ENCODE measurements around the gene CNOT6L.

Gene CNOT6L

DNA sequence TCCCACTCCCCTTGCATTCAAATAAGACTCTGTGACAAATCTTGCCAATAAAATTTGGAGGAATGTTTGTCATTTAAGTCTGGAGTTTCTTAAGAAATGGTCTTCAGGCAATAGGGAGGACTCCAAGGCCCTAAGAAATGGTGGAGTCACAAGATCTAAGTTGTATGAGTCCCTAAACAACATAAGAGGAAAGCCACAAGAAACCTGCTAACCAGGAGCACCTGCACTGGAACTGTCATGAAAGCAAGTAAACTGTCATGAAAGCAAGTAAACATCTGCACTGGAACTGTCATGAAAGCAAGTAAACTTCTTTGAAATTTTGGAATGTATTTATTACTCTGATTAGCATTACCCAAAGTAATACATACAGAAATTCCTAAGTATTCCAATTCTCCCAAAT, 3.5 kb downstream of the CNOT6L start:
- in situ Hi-C loops (cut with MboI; ENCODE audit: low sequenced_read_pairs): no loop called here
- H3K4me1 ChIP-seq: peaks cover 8% of the 10 kb centered on the region

DNA sequence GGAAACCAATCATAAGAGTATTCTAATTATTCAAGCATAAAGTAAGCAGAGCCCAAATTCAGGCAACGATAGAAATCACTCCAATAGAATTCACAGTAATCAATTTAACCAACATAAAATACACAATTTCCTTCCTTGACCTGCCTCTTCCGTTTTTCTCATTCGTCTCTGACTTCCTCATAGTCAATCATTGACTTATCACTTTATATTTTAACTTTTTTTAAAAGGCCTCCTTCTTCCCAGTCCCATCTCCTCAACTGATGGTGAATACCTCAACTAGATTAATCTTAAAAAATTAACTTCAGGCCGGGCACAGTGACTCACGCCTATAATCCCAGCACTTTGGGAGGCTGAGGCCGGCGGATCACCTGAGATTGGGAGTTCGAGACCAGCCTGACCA, 13.3 kb downstream of the CNOT6L start:
- no peaks in the 10 kb centered on the region for H3K27me3 ChIP-seq (ENCODE audit: low read depth)
- no peak for DNase-seq (ENCODE audit: low spot score in 2 of 2)
- H3K4me3 ChIP-seq: no peak overlapping the region
- H3K9me3 ChIP-seq: no peaks in the 10 kb centered on the region
- no peaks in the 10 kb centered on the region for H3K36me3 ChIP-seq (replicated peaks)
- in situ Hi-C loops (cut with MboI; ENCODE audit: low sequenced_read_pairs): no loop called here
- peaks cover 5% of the 10 kb centered on the region for H3K4me1 ChIP-seq

More for the DNA sequence above, 3.5 kb downstream of the CNOT6L start:
- Histone ChIP-seq H3K36me3 (replicated peaks) (no peaks in the 10 kb centered on the region), H3K9me3 (no peaks in the 10 kb centered on the region), H3K27me3 (ENCODE audit: low read depth) (no peaks in the 10 kb centered on the region), H3K4me3 (no peak overlapping the region)
- DNase-seq (ENCODE audit: low spot score in 2 of 2): no peak

DNA sequence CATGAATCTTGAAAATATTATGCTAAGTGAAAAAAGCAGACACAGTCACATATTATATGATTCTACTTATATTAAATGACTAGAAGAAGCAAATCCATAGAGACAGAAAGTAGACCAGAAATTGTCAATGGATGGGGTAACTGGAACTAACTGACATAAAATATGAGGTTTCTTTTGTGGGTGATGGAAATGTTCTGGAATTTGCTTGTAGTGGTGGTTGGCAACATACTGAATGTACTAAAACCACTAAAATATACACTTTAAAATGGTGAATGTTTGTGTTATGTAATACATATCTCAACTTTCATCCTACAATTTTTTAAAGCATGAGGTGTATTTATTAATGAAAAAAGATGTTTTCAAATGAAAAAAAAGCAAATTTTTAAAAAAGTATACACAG, 14.7 kb downstream of the CNOT6L start:
- no peaks in the 10 kb centered on the region for H3K36me3 ChIP-seq (replicated peaks)
- H3K4me3 ChIP-seq: no peak overlapping the region
- in situ Hi-C loops (cut with MboI; ENCODE audit: low sequenced_read_pairs): no loop called here
- no peaks in the 10 kb centered on the region for H3K9me3 ChIP-seq
- H3K4me1 ChIP-seq: peaks cover 9% of the 10 kb centered on the region
- no peak for DNase-seq (ENCODE audit: low spot score in 2 of 2)
- no peaks in the 10 kb centered on the region for H3K27me3 ChIP-seq (ENCODE audit: low read depth)

DNA sequence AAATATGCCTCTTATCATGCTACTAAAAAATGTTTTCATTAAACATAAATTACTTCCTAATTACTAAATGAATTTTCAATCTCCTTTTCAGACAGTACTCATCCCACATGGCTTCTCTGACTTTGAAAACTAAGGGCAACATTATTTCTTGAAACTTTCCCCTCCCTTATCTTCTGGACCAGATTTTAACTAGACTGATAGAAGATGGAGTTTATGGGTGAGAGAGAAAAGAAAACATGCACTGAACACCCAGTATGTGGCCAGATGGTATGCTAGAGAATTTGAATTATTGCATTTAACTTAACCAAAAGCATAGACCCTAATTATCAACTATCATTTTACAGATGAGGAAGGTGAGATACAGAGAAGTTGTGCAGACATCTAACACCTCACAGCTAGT, 16.8 kb downstream of the CNOT6L start:
- in situ Hi-C loops (cut with MboI; ENCODE audit: low sequenced_read_pairs): no loop called here
- no peaks in the 10 kb centered on the region for H3K36me3 ChIP-seq (replicated peaks)
- H3K9me3 ChIP-seq: no peaks in the 10 kb centered on the region
- H3K4me3 ChIP-seq: no peak overlapping the region
- no peak for DNase-seq (ENCODE audit: low spot score in 2 of 2)
- H3K4me1 ChIP-seq: peaks cover 9% of the 10 kb centered on the region
- H3K27me3 ChIP-seq (ENCODE audit: low read depth): no peaks in the 10 kb centered on the region

DNA sequence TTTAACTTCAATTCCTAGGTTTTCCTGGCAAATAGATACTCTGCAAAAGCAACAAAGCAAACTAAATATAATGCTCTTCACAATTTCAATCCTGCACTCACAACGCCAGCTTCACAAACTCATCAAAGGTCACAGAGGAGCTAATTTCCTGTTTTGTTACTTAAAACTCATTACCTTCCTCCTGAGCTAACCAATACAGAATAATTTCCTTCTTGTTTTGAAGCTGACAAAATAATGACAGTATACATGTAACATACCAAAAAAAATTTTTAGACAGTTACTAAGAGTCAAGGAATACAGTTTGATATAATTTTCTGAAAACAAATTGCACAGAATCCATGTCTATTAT, 17.9 kb downstream of the CNOT6L start:
- no peaks in the 10 kb centered on the region for H3K36me3 ChIP-seq (replicated peaks)
- H3K27me3 ChIP-seq (ENCODE audit: low read depth): no peaks in the 10 kb centered on the region
- peaks cover 9% of the 10 kb centered on the region for H3K4me1 ChIP-seq
- H3K9me3 ChIP-seq: no peaks in the 10 kb centered on the region
- no peak for DNase-seq (ENCODE audit: low spot score in 2 of 2)
- in situ Hi-C loops (cut with MboI; ENCODE audit: low sequenced_read_pairs): no loop called here
- no peak overlapping the region for H3K4me3 ChIP-seq

DNA sequence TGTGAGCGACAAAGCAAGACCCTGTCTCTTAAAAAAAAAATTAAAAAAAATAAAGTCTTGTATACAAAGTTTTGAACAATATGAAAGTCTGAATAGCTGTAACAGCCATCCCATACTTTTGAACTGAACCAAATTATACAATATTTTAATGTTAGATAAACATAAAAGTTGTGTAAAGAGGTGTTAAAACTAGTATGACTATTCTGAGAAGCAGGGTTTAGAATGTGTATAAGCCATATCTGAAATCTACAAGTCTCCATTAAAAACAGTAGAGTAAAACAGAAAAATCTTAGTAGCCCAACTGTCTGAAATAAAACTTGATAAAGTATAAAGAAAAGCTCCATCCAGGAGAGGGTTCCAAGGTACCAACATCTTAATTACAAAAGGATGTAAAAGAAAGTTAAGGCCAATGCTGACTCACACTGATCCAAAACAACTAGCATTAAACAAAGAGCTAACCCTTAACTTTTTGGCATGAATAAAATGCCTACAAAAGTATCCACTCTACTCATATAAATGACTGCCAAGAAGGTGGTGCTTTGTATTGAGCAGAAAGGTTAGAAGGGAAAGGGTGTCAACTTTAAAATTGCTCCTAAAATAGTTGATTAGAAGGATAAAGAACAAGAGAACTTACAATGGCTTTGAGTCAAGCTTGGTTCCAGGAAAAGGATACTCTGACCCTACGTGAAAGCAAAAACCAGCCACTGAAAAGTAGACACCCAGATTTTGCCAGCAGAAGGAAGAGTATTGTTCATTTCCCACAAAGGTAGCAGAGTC, 18.5 kb downstream of the CNOT6L start:
- no peaks in the 10 kb centered on the region for H3K9me3 ChIP-seq
- no peaks in the 10 kb centered on the region for H3K27me3 ChIP-seq (ENCODE audit: low read depth)
- H3K4me1 ChIP-seq: peaks cover 9% of the 10 kb centered on the region
- in situ Hi-C loops (cut with MboI; ENCODE audit: low sequenced_read_pairs): no loop called here
- H3K36me3 ChIP-seq (replicated peaks): no peaks in the 10 kb centered on the region
- no peak overlapping the region for H3K4me3 ChIP-seq
- DNase-seq (ENCODE audit: low spot score in 2 of 2): peak in 1 of 2 experiments; percentile 36

DNA sequence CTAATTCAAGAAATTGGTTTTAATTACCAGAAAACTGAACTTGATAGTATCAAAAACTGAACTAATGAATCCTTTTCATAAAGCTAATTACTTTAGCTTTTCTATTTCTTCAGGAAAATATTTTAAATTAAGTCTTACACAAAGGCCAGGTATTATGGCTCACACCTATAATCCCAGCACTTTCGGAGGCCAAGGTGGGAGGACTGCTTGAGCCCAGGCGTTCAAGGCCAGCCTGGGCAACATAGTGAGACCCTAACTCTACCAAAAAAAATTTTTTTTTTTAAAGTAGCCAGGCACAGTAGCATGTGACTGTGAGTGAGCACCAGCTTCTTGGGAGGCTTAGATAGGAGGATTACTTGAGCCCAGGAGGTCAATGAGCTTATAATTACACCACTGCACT, 19.1 kb downstream of the CNOT6L start:
- Histone ChIP-seq H3K27me3 (ENCODE audit: low read depth) (no peaks in the 10 kb centered on the region), H3K9me3 (no peaks in the 10 kb centered on the region), H3K36me3 (replicated peaks) (no peaks in the 10 kb centered on the region), H3K4me3 (no peak overlapping the region), H3K4me1 (peaks cover 9% of the 10 kb centered on the region)
- in situ Hi-C loops (cut with MboI; ENCODE audit: low sequenced_read_pairs): no loop called here
- DNase-seq (ENCODE audit: low spot score in 2 of 2): no peak

DNA sequence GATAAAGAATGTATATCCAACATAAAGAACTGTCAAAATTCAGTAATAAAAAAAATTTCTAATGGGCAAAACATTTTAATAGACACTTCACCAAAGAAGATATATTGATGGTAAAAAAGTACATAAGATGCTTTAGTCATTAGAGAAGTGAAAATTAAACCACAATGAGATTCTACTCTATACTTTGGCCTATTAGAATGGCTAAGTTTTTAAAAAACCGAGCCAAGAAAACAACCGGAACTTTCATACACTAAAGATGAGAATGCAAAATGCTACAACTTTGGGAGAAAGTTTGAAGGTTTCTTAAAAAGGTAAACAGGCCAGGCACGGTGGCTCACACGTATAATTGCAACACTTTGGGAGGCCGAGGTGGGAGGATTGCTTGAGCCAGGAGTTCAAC, 20.8 kb downstream of the CNOT6L start:
- H3K27me3 ChIP-seq (ENCODE audit: low read depth): no peaks in the 10 kb centered on the region
- no peaks in the 10 kb centered on the region for H3K9me3 ChIP-seq
- DNase-seq (ENCODE audit: low spot score in 2 of 2): no peak
- H3K4me1 ChIP-seq: peaks cover 9% of the 10 kb centered on the region
- in situ Hi-C loops (cut with MboI; ENCODE audit: low sequenced_read_pairs): no loop called here
- no peak overlapping the region for H3K4me3 ChIP-seq
- no peaks in the 10 kb centered on the region for H3K36me3 ChIP-seq (replicated peaks)

DNA sequence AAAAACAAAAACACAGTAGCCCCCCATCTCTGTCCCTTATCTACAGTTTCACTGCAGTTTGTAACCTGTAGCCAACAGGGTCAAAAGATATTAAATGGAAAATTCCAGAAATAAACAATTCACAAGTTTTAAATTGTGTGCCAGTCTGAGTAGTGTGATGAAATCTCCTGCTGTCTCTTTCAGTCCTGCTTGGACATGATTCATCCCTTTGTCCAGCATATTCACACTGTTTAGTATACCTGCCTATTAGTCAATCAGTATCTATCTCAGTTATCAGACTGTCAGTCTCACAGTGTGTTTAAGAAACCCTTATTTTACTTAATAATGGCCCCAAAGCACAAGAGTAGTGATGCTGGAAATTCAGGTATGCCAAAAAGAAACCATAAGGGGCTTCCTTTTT, 21.9 kb downstream of the CNOT6L start:
- no peaks in the 10 kb centered on the region for H3K27me3 ChIP-seq (ENCODE audit: low read depth)
- H3K36me3 ChIP-seq (replicated peaks): no peaks in the 10 kb centered on the region
- no peak for DNase-seq (ENCODE audit: low spot score in 2 of 2)
- H3K9me3 ChIP-seq: no peaks in the 10 kb centered on the region
- peaks cover 9% of the 10 kb centered on the region for H3K4me1 ChIP-seq
- H3K4me3 ChIP-seq: no peak overlapping the region
- in situ Hi-C loops (cut with MboI; ENCODE audit: low sequenced_read_pairs): no loop called here

DNA sequence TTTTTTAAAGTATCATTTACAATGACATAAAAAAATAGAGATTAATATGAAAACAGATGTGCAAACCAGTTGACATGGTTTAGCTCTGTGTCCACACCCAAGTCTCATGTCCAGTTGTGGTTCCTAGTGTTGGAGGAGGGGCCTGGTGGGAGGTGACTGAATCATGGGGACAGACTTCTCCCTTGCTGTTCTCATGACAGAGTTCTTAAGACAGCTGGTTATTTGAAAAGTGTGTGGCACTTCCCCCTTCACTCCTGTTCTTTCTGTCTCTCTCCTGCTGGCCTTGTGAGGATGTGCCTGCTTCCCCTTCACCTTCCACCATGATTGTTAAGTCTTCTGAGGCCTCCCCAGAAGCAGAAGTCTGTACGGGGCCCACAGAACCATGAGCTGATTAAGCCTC, 23.8 kb downstream of the CNOT6L start:
- no peaks in the 10 kb centered on the region for H3K36me3 ChIP-seq (replicated peaks)
- no peaks in the 10 kb centered on the region for H3K27me3 ChIP-seq (ENCODE audit: low read depth)
- no peak overlapping the region for H3K4me3 ChIP-seq
- no peak for DNase-seq (ENCODE audit: low spot score in 2 of 2)
- in situ Hi-C loops (cut with MboI; ENCODE audit: low sequenced_read_pairs): no loop called here
- no peaks in the 10 kb centered on the region for H3K4me1 ChIP-seq
- H3K9me3 ChIP-seq: no peaks in the 10 kb centered on the region

DNA sequence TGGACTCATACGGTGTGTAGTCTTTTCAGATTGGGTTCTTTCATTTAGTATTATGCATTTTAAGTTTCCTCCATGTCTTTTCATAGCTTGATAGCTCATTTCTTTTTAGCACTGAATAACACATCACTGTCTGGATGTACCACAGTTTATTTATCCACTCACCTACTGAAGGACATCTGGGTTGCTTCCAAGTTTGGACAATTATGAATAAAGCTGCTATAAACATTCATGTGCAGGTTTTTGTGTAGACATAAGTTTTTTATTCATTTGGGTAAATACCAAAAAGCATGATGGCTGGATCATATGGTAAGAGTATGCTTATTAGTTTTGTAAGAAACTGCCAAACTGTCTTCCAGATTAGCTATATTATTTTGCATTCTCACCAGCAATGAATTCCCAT, 29.0 kb downstream of the CNOT6L start:
- in situ Hi-C loops (cut with MboI; ENCODE audit: low sequenced_read_pairs): no loop called here
- Histone ChIP-seq H3K4me3 (no peak overlapping the region), H3K9me3 (no peaks in the 10 kb centered on the region), H3K27me3 (ENCODE audit: low read depth) (no peaks in the 10 kb centered on the region), H3K36me3 (replicated peaks) (no peaks in the 10 kb centered on the region), H3K4me1 (0 out of 2 replicates have a peak, but pooled peaks cover 2% of the 10 kb centered on the region)
- no peak for DNase-seq (ENCODE audit: low spot score in 2 of 2)

DNA sequence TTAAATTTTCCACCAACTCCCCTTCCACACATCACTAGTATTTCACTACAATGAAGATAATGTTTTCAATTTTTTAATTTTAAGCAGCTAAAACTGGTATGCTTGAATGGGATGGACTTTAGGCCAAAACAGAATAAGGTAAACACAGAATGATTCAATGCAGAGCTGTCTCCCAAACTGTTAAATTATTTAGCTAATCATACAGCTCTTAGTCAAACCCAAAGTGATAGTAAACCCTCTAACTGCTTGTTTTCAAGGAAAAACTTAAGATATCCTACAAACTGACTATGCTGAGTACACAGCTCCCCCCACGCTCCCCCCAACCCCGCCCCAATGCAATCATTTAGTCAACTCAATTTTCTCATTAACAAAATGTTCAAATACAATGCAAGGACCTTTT, 30.2 kb downstream of the CNOT6L start:
- H3K9me3 ChIP-seq: no peaks in the 10 kb centered on the region
- 0 out of 2 replicates have a peak, but pooled peaks cover 2% of the 10 kb centered on the region for H3K4me1 ChIP-seq
- DNase-seq (ENCODE audit: low spot score in 2 of 2): no peak
- no peaks in the 10 kb centered on the region for H3K36me3 ChIP-seq (replicated peaks)
- no peak overlapping the region for H3K4me3 ChIP-seq
- no peaks in the 10 kb centered on the region for H3K27me3 ChIP-seq (ENCODE audit: low read depth)
- in situ Hi-C loops (cut with MboI; ENCODE audit: low sequenced_read_pairs): no loop called here

DNA sequence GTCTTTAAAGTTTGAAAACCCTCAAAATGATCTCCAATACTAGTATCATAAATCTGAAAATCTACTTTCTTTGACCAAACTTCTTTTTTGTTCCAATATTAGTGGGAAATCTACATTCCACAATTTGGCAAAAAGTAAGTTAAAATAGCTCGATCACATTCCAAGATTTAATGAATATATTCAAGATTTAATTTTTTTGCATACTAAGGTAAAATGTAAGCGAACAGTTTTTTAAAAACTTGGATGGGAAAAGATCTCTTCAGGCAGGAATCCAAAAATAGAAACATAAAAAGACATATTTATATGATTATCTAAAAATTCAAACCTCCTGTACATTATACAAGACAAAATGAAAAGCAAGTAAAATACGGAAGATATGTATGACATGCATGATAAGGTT, 31.2 kb downstream of the CNOT6L start:
- DNase-seq (ENCODE audit: low spot score in 2 of 2): no peak
- Histone ChIP-seq H3K36me3 (replicated peaks) (no peaks in the 10 kb centered on the region), H3K4me3 (no peak overlapping the region), H3K4me1 (0 out of 2 replicates have a peak, but pooled peaks cover 2% of the 10 kb centered on the region), H3K9me3 (no peaks in the 10 kb centered on the region), H3K27me3 (ENCODE audit: low read depth) (no peaks in the 10 kb centered on the region)
- in situ Hi-C loops (cut with MboI; ENCODE audit: low sequenced_read_pairs): no loop called here

DNA sequence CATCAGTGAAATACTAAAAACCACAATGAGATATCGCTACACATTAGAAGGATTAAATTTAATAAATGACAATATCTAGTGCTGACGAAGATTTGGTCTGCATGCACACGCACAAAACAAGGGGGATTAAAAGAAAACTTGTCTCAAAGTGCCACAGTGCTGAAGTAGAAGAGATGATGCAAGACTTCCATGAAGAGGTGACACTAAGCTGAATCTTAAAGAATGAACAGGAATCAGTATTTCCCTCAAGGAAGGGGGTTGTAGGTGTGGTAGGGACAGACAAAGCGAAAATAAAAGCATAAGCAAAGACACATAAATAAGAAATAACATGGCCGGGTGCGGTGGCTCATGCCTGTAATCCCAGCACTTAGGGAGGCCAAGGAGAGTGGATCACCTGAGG, 33.5 kb downstream of the CNOT6L start:
- no peaks in the 10 kb centered on the region for H3K9me3 ChIP-seq
- in situ Hi-C loops (cut with MboI; ENCODE audit: low sequenced_read_pairs): no loop called here
- H3K36me3 ChIP-seq (replicated peaks): no peaks in the 10 kb centered on the region
- H3K27me3 ChIP-seq (ENCODE audit: low read depth): no peaks in the 10 kb centered on the region
- DNase-seq (ENCODE audit: low spot score in 2 of 2): no peak
- H3K4me3 ChIP-seq: no peak overlapping the region
- 0 out of 2 replicates have a peak, but pooled peaks cover 2% of the 10 kb centered on the region for H3K4me1 ChIP-seq

DNA sequence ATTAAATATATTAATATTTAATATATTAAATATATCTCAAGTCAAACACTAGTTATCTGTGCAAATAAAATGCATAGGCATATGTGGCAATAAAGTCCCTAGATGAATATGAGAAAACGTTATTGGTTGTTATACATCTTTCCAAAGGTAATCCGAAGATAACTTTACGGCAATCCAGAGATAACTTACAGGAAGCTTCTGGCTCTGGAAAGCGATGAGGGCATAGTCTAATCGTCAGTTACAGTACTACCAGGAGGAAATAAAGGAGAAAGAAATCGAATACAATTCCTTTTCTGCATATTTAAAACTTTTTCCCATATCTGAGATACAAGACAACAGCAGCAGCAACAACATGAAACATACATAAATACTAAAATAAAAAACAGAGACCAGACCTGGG, 35.3 kb downstream of the CNOT6L start:
- 0 out of 2 replicates have a peak, but pooled peaks cover 2% of the 10 kb centered on the region for H3K4me1 ChIP-seq
- in situ Hi-C loops (cut with MboI; ENCODE audit: low sequenced_read_pairs): no loop called here
- no peaks in the 10 kb centered on the region for H3K9me3 ChIP-seq
- H3K4me3 ChIP-seq: no peak overlapping the region
- DNase-seq (ENCODE audit: low spot score in 2 of 2): no peak
- no peaks in the 10 kb centered on the region for H3K36me3 ChIP-seq (replicated peaks)
- no peaks in the 10 kb centered on the region for H3K27me3 ChIP-seq (ENCODE audit: low read depth)

Data from HAP-1 (cell line).